IPS-15b (cell line): Measurements from ENCODE around the gene SLC37A1.

Experiments used
- H3K27me3 ChIP-seq: one replicate; pipeline ENCODE4 v1.6.1; 2013; ENCODE audit warnings: low read length; ENCODE audit not compliant: control insufficient read depth, insufficient read depth
- H3K36me3 ChIP-seq: one replicate; pipeline ENCODE4 v1.6.1; 2013; ENCODE audit warnings: low read length; ENCODE audit not compliant: control insufficient read depth, insufficient read depth
- H3K4me1 ChIP-seq: one replicate; pipeline ENCODE4 v1.6.1; 2013; ENCODE audit warnings: mild to moderate bottlenecking, low read length; ENCODE audit not compliant: control insufficient read depth, insufficient read depth
- H3K4me3 ChIP-seq: one replicate; pipeline ENCODE4 v1.5.1; 2013; ENCODE audit warnings: low read depth, low read length
- H3K9ac ChIP-seq: one replicate; pipeline ENCODE4 v1.6.1; 2013; ENCODE audit warnings: low read depth, mild to moderate bottlenecking, low read length
- H3K9me3 ChIP-seq: one replicate; pipeline ENCODE4 v1.6.1; 2013; ENCODE audit warnings: mild to moderate bottlenecking, low read length; ENCODE audit not compliant: control insufficient read depth, insufficient read depth

SLC37A1 gene

DNA sequence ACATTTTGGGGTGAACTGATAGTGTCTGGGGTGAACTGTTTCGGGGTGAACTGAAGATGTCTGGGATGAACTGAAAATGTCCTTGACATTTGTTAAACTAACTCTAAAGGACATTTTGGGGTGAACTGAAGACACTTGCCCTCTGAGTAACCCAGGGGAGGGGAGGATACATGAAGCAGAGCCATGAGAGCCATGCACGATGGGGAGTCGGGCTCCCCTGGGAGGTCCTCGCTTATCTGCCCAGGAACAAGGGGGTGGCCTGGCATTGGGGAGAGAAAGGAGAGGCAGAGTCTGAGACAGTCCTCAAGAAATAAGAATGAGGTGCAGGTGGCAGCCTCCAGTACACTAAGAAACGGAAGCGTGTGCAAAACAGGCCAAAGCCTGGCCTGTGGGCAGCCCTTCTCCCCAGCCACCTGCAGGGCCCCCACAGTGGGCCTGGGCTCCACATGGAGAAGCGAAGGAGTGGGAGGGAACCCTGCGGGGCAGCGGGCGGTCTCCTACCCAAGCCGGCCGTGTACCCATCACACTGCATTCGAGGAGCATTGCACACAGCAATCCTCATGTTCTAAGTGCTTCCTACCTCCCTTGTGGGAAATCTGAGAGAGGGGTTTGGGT is 41.8 kb upstream of the SLC37A1 start:
- Histone ChIP-seq H3K9ac (no peak overlapping the region), H3K9me3 (no peaks in the 10 kb centered on the region), H3K36me3 (no peaks in the 10 kb centered on the region), H3K4me3 (no peak overlapping the region), H3K4me1 (peaks cover 13% of the 10 kb centered on the region), H3K27me3 (no peaks in the 10 kb centered on the region)

DNA sequence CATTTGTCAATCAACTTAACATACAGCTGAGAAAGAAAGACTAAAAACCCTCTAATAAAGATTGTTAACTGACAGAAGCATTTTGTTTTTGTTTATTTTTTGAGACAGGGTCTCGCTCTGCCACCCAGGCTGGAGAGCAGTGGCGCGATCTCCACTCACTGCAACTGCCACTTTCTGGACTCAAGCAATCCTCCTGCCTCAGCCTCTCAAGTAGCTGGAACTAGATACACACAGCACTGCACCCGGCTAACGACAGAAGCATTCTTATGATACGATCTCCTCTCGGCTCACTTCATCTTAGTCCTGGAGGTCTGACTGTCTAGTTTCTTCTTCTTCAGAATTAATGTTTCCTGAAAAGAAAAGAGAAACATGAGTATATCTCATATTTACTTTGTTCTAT is 41.1 kb upstream of the SLC37A1 start:
- Histone ChIP-seq H3K9me3 (no peaks in the 10 kb centered on the region), H3K9ac (no peak overlapping the region), H3K4me3 (no peak overlapping the region), H3K36me3 (no peaks in the 10 kb centered on the region), H3K27me3 (no peaks in the 10 kb centered on the region), H3K4me1 (peaks cover 11% of the 10 kb centered on the region)

DNA sequence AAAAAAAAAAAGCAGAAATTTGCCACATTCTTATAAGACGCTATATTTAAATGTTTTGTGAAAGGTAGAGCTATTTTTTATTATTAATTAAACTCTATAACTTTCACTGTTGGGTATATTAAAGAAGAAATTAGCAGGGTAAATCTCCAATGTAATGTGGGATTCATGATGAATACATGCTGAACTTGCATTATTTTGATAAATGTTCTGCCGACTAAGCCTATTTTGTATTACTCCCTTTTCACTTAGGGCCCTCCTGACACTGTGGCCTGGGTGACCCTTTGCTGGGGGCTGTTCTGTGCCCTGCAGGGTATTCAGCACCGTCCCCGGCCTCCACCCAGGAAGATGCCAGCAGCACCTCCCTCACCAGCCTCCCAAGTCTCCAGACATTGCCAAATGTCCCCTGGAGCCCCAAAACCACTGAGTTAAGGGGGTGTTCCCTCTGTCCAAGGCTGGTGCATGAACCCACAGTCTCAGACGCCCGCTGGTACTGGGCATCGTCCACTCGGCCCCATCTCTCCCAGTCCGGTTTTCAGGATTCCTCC is 40.1 kb upstream of the SLC37A1 start:
- Histone ChIP-seq H3K9me3 (no peaks in the 10 kb centered on the region), H3K27me3 (no peaks in the 10 kb centered on the region), H3K9ac (no peak overlapping the region), H3K4me3 (no peak overlapping the region), H3K36me3 (no peaks in the 10 kb centered on the region), H3K4me1 (peaks cover 7% of the 10 kb centered on the region)

DNA sequence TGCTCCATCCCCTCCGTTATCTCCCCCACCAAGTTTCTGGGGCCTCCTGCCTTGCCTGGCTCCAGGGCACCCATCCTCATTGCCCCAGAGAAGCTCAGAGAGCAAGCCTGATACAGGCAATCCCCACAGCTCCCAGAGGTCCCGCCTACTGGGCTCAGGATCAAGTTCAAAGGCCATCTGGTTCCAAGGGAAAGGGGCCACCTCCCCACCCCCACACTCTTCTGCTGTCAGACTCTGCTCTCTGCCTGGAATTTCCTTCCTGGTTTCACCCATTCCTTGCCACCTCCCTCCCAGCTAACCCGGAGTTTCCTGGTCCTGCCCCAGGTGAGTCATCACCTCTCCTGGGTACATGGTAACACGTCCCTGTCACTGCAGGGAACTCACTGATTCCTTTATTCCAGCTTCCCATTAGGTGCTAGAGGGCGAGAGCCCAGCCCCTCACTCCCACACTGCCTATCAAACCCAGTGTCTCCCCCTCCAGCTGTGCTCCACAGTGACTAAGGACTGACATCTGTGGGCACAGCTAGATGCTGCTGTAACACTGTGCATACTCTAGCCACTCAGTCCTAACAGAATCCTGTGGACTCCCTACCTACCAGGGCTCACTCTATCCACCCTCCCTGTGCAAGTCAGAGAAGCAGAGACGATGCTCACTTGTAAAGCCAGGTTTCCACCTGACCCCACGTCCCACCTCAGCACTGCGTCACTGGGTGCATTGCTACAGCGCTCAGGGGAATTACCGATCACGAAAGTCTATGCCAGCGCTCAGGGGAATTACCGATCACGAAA is 39.4 kb upstream of the SLC37A1 start:
- no peak overlapping the region for H3K4me3 ChIP-seq
- H3K27me3 ChIP-seq, result no peaks in the 10 kb centered on the region
- no peak overlapping the region for H3K9ac ChIP-seq
- peaks cover 7% of the 10 kb centered on the region for H3K4me1 ChIP-seq
- H3K9me3 ChIP-seq, result no peaks in the 10 kb centered on the region
- H3K36me3 ChIP-seq, result no peaks in the 10 kb centered on the region

DNA sequence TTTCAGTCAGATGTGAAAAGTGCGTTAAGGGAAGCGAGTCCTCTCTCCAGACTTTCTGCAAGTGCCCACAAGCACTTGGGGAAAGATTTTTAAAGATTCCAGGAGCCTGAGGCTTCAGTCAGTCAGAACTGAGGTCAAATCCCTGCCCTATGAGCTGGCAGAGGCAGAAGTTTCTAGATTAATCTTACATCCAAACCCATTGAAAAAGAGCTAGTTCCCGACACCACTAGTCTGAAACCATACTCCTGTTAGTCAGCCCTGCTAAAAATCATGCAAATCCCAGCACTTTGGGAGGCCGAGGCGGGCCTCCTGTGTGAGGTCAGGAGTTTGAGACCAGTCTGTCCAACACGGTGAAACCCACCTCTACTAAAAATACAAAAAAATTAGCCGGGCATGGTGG is 38.6 kb upstream of the SLC37A1 start:
- peaks cover 7% of the 10 kb centered on the region for H3K4me1 ChIP-seq
- H3K4me3 ChIP-seq, result no peak overlapping the region
- H3K9ac ChIP-seq, result no peak overlapping the region
- H3K36me3 ChIP-seq, result no peaks in the 10 kb centered on the region
- H3K9me3 ChIP-seq, result no peaks in the 10 kb centered on the region
- no peaks in the 10 kb centered on the region for H3K27me3 ChIP-seq

DNA sequence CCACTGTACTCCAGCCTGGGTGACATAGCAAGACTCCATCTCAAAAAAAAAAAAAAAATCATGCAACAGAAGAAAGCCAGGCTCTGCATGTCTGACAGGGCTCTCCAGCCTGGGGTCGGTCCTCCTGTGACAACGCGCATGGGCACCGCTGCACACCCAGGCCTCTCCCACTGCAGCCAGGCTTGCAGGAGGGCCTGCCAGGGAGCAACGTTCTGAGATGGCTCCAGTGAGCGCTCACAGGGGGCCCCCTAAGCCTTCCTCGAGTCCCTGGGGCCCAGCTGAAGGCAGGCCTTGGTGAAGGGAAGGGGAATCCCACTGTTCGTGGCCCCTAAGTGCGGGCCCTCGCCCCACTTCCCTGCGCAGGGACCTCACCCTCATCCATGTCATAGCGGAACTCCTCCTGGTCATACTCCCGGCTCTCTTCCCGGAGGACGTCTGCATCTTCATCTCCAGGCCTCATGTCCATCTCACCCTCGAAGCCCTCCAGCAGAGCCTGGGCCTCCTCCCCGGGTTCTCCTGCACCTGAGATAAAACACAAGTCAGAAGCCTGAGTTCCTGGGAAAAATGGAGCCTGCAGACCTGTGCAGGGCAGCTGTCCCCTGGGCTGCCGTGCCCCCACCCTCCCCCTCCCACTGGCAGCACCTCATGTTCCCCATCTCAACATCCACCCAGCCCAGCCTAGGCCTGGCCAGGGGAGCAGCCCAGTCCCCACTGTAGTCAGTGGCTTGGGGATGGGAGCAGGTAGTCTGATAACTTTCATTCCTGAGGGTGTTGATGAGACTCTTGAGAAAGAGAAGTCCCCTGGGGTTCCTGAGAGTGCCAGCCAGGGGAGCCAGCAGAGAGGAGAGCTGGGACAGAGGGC is 37.9 kb upstream of the SLC37A1 start:
- H3K9ac ChIP-seq, result no peak overlapping the region
- no peak overlapping the region for H3K4me3 ChIP-seq
- H3K36me3 ChIP-seq, result no peaks in the 10 kb centered on the region
- no peaks in the 10 kb centered on the region for H3K27me3 ChIP-seq
- peaks cover 7% of the 10 kb centered on the region for H3K4me1 ChIP-seq
- H3K9me3 ChIP-seq, result no peaks in the 10 kb centered on the region

DNA sequence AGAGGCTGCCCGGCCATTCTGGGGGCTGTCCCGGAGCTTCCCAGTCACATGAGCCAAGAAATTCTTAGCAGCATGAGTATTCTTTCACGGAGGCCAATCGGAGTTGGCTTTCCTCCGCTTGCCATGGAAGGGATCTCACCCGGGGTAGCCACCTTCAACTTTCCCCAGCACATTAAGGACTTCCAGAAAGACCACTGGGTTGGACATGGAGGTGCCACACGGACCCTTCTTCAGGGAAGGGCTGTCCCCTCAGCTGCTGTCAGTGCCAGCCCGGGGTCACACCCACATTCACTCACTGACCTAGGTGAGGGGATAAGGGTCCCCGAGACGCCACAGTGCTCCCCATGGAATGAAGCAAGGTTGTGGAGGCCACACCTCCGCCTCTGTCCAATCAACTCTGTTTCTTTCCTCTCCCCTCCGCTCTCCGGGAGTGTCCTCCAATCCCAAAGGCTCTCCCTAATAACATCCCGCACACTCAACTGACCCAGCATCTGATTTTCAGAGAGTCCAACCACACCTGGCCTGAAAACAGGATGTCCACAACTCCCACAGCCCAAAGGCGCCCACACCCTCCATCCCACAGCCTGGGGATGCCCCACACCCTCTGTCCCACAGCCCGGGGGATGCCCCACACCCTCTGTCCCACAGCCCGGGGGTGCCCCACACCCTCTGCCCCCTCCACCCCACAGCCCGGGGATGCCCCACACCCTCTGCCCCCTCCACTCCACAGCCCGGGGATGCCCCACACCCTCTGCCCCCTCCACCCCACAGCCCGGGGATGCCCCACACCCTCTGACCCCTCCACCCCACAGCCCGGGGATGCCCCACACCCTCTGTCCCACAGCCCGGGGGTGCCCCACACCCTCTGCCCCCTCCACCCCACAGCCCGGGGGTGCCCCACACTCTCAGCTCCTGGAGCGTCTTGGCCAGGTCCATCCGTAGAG is 37.0 kb upstream of the SLC37A1 start:
- Histone ChIP-seq H3K36me3 (no peaks in the 10 kb centered on the region), H3K4me1 (peaks cover 7% of the 10 kb centered on the region), H3K4me3 (no peak overlapping the region), H3K27me3 (no peaks in the 10 kb centered on the region), H3K9me3 (no peaks in the 10 kb centered on the region), H3K9ac (no peak overlapping the region)

DNA sequence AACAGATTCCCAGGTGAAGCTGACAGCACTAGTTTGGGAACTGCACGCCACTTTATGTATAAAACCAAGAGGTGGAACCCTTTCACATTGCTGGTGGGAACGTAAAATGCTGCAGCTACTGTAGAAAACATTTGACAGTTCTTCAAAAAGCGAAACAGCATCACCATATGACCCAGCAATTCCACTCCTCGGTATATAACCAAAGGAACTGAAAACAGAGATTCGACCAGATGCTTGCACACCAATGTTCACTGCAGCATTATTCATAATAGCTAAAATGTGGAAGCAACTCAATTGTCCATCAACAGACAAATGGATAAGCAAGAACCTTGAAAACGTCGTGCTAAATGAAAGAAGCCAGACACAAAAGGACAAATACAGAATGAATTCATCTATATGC is 35.1 kb upstream of the SLC37A1 start:
- H3K36me3 ChIP-seq, result no peaks in the 10 kb centered on the region
- H3K4me1 ChIP-seq, result peaks cover 7% of the 10 kb centered on the region
- no peak overlapping the region for H3K9ac ChIP-seq
- no peak overlapping the region for H3K4me3 ChIP-seq
- H3K9me3 ChIP-seq, result no peaks in the 10 kb centered on the region
- no peaks in the 10 kb centered on the region for H3K27me3 ChIP-seq

DNA sequence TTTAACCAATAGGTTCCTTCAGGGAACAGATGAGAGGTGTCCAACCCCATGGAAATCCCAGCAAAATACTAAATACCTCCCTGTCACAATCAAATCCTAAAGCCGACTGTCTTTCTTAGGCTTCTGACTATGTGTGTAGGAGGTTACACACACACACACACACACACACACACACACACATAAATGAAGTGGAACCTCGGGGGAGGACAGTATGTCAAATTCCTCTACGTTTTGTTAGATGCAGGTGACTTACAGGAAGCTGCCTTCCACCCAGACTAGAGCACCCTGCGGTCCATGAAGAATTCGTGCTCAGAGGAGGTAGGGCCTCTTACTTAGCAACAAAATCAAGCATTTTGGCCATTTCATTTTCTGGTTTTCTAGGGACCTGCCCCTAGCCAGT is 34.1 kb upstream of the SLC37A1 start:
- no peak overlapping the region for H3K4me3 ChIP-seq
- no peaks in the 10 kb centered on the region for H3K9me3 ChIP-seq
- H3K4me1 ChIP-seq, result no peaks in the 10 kb centered on the region
- H3K36me3 ChIP-seq, result no peaks in the 10 kb centered on the region
- H3K9ac ChIP-seq, result no peak overlapping the region
- H3K27me3 ChIP-seq, result no peaks in the 10 kb centered on the region

DNA sequence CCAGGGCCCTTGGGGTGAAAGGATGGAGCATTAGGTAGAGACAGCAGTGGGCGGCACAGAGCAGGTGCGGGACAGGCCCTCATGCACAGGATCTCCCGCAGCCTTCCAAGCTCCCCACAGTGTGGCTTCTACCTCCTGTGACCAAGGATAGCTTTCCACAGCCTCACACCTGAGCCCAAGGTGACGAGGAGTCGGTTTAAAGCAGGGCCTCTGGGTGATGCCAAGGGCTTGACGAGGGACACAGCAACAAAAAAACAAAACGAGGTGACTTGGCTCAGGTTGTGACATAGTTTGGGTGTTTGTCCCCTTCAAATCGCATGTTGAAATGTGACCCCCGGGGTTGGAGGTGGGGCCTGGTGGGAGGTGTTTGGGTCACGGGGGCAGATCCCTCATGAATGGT is 32.9 kb upstream of the SLC37A1 start:
- Histone ChIP-seq H3K9me3 (no peaks in the 10 kb centered on the region), H3K27me3 (no peaks in the 10 kb centered on the region), H3K9ac (no peak overlapping the region), H3K36me3 (no peaks in the 10 kb centered on the region), H3K4me1 (no peaks in the 10 kb centered on the region), H3K4me3 (no peak overlapping the region)

DNA sequence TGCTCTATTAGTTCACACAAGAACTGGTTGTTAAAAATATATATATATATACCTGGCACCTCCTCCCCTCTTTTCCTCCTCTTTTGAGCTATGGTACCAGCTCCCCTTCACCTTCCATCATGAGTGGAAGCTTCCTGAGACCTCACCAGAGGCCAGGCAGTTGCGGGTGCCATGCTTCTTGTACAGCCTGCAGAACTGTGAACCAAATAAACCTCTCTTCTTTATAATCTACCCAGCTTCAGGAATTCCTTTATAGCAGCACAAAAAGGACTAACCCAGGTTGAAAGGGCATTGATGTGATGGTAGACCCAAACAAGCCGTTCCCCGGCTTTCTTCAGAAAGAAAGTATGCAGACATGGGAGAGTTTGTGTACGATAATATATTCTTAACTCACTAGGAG is 32.5 kb upstream of the SLC37A1 start:
- Histone ChIP-seq H3K27me3 (no peaks in the 10 kb centered on the region), H3K9me3 (no peaks in the 10 kb centered on the region), H3K36me3 (no peaks in the 10 kb centered on the region), H3K4me1 (no peaks in the 10 kb centered on the region), H3K9ac (no peak overlapping the region), H3K4me3 (no peak overlapping the region)
